Stimulated activated CD4-positive, alpha-beta T cell treated with anti-CD3 and anti-CD28 coated beads, Interleukin-12 subunit alpha, Interleukin-12 subunit beta, amount 100 ng/mL, for 48 hours (primary cell): ENCODE results near the gene UBE2J2.
"Not testable (repeated sequence)": the region's sequence is repeated elsewhere in the genome, so short reads cannot be mapped to it uniquely, and the experiment has no call there.

Experiments used
- DNase-seq, 3 donors: peaks; one replicate each; pipeline ENCODE4 v3.0.0-alpha.2; 2020; ENCODE audit warnings: low read depth in 2 of 3, low spot score in 1 of 3

UBE2J2 gene

DNA sequence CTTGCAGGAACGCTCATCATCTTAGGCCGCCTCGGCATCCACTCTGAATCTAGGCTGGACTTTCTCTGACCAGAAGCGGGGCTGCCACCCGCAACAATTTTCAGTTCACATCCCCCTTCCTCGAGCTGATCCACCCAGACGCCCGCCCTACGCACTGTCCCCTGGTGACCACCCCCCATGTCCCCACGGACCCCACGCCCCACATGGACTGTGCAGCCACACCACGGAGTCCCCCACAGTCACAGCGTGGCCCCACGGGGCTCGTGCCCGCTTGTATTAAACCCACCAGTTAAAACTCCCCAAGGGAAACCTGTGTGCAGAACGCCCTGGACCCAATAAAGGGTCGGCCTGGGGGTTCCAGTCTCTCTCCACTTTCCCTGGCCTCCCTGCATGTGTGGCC lies 14.1 kb downstream of the UBE2J2 start:
- no peak for DNase-seq

DNA sequence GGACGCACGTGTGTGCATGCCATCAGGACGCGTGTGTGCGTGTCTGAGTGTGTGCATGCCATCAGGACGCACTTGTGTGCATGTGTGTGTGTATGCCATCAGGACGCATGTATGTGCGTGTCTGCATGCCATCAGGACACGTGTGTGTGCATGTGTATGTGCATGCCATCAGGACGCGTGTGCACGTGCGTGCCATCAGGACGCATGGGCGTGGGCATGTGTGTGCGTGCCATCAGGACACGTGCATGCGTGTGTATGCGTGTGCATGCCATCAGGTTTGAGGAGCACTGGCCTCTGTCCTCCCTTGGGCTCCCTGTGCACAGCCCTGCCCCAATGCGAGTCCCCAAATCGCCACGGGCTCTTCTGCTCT lies 14.6 kb downstream of the UBE2J2 start:
- DNase-seq, result no peak

GRCh38 chr1:1256956-1257871 lies 16.4 kb downstream of the UBE2J2 start:
- DNase-seq, result no peak

DNA sequence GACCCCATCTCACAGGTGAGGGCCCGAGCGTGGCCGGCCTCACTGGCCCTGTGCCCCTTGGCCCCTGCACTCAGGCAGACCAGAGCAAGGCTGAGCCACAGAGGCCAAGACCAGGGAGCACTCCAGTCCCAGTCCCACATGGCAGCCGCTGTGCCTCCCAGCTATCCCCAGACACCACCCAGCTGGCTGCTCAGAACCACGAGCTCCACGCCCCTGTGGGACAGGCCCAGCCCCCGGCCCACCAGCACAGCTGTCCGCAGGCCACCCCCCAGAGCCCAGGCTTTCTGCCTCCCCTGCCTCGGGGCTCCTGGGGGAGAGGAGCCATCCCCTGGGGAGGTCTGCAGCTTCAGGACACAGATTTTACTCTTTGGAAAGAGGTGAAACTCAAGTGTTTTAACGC lies 18.0 kb downstream of the UBE2J2 start:
- no peak for DNase-seq

GRCh38 chr1:1255078-1255477 lies 18.6 kb downstream of the UBE2J2 start:
- DNase-seq, result no peak

- no peak for DNase-seq
These were observed 19.0 kb downstream of the UBE2J2 start for GRCh38 chr1:1254667-1254998.

DNA sequence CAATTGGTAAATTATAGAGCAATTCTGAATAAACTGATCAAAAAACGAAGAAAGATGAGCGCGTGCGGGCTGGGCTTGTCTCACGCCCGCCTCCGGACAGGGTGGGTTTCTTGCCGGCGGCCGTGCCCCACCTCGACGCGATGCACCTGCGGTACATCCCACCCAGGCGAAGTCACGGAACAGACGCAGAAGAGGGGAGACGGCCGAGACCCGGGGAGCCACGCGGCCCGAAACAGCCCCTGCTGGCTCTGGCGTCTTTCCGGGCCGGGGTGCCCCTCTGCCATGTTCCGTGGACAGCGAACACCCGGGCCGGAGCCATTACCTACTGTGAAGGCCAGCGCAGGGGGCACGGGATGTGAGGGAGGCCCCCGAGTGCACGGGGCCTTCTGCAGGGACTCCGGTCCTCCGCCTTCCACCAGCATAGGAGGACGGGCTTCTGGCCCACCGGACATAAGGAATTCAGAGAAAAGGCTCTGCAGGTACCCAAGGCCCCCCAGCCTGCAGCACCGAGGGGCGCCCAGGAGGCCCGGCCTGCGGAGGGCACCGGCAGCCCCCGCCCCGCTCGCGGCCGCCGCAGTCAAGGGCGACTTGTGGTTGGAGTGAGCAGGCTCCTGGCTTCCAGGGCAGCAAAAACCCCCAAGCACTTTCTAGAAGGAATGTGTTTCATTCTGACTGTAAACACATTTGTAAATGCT lies 19.5 kb downstream of the UBE2J2 start:
- no peak for DNase-seq

DNA sequence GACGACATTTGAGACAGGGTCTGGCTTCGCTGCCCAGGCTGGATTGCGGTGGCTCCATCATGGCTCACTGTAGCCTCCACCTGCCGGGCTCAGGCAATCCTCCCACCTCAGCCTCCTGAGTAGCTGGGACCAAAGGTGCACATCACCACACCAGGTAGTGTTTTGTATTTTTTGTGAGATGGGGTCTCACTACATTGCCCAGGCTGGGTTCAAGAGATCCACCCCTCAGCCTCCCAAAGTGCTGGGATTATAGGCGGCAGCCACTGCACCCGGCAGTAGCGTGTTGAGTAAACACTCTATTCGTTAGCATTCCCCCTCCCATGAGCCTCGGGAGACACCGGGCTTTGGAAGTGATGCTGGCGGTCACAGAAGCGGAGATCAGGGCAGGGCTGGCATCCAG lies 20.3 kb downstream of the UBE2J2 start:
- DNase-seq, result no peak

DNA sequence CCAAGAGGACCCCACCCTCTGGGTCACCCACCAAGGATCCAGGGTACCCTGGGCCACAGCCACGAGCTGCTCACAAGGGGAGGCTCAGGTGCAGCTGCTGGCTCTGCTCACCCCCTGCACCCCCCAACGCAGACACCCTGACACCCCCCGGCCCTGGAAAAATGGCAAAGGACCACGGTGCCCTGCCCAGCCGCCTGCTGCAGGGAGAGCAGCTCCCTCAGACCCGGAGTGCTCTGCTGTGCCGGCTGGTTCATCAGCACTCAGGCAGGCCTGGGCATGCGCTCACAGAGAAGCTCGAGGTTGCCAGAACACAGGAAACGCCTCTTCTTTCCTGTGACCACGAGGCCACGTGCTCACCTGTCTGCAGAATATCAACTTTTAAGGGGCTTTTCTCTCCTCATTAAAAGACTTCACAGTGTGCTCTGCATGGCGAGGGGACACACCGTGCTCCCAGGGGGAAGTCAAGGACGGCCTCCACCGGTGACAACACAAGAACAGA lies 22.8 kb downstream of the UBE2J2 start:
- DNase-seq, result peak; percentile 36 to 60 (median 42)

DNA sequence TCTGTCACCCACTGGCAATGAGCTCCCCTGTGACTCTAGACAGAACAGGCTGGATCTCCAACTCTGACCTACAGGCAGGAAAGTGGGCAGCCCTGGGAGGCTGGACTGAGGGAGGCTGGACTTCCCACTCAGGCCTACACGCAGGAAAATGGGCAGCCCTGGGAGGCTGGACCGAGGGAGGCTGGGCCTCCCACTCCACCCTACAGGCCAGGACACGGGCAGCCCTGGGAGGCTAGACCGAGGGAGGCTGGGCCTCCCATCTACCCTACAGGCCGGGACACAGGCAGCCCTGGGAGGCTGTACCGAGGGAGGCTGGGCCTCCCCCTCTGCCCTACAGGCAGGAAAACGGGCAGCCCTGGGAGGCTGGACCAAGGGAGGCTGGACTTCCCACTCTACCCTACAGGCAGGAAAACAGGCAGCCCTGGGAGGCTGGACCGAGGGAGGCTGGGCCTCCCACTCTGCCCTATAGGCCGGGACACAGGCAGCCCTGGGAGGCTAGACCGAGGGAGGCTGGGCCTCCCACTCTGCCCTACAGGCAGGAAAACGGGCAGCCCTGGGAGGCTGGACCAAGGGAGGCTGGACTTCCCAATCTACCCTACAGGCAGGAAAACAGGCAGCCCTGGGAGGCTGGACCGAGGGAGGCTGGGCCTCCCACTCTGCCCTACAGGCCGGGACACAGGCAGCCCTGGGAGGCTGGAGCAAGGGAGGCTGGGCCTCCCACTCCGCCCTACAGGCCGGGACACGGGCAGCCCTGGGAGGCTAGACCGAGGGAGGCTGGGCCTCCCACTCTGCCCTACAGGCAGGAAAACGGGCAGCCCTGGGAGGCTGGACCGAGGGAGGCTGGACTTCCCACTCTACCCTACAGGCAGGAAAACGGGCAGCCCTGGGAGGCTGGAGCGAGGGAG lies 25.4 kb downstream of the UBE2J2 start:
- DNase-seq, result not testable (repeated sequence)

DNA sequence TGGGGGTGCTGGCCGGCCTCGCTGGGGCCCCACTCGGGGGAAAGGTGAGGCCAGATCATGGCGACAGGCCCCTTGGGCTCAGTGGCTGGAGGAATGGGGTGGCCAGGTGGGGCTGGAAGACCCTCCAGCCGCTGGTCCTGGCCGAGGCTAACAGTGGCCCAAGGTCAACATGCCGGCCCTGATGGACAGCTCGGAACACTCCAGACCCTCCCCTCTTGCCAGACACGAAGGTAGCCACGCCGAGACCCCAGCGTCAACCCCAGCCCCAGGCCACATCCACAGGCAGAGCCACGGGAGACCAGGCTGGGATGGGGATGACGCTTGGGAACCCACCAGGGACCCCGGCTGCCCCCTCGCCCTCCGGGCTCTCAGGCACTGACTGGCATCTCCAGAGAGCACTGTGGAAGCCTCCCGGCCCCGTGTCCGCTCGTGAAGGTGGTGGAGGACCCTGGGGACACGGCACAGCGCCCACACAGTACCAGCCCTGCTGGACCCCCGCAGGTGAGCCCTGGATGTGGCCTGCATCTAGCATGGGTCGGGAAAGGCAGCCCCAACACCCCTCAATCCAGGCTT lies 26.2 kb downstream of the UBE2J2 start:
- DNase-seq, result no peak

DNA sequence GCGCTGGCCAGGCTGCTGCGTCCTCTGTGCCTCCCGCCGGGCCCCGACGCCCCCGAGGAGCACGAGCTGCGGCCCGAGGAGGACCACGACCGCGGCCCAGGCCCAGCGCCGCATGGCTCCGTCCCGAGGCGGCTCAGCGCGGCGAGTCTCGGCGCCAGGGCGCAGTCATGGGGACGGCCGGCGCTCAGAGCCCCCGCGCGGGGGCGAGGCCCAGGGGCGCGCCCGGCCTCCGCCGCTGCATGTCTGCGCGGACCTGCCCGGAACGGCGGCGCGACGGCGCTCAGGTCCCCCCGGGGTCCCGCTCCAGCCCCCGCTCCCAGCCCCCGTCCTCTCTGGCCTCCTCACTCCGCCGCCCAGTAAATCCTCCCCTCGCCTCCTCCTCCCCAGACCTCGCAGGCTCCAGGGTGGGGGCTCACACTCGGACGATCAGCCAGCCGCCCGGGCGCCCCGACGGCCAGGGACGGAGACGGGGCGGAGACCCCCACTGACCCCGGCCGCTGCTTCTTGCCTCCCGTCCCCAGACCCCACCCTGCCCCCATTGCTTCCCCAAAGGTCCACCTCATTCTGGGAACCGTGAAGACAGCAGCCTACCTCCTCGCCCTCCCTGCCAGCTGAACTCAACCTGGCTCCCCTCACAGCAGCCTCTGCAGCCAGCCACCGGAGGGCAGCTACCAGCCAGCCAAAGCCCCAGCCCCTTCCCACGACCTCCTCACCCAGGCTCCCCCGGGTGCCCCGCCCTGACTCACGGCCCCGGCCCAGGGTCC lies 26.9 kb downstream of the UBE2J2 start, which contains the start of gene C1QTNF12:
Gene C1QTNF12 (minus strand): TSS at position 146 of the 764 bp plus-strand sequence. CDS start 32 bp downstream, at position 114.
- no peak for DNase-seq

DNA sequence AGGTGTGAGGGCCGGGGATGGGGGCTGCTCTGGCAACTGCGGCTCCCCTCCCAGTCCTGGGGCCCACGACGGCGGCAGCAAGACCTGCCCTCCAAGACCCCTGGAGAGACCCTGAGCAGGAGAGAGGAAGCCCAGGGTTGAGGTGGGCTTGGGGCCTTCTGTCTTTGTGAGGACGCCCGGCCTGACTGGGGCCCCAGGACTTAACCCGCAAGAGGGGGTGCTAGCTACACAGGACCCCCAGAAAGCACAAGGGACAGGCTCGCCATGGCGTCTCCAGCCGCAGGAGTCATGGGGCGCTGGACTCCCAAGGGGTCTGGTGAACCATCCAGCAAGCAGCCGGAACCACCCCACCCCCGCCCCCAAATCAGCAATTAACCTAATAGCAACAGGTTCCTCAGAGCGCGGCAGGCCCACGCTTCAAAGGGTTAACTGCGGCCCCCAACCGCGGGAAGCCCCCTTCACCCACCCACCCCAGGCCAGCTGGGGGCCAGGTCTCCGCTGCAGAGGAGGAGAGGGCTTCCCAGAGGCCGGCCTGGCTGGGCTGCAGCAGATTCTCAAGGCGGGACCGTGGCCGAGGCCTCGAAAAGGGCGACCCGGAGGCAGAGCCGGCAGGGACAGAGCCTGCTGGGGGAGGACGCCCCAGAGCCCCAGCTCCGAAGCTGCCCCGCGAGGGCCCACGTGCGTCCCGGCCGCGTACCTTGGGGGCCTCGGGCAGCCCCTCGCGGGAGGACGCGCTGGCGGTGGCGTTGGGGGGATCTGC lies 27.7 kb downstream of the UBE2J2 start:
- no peak for DNase-seq

DNA sequence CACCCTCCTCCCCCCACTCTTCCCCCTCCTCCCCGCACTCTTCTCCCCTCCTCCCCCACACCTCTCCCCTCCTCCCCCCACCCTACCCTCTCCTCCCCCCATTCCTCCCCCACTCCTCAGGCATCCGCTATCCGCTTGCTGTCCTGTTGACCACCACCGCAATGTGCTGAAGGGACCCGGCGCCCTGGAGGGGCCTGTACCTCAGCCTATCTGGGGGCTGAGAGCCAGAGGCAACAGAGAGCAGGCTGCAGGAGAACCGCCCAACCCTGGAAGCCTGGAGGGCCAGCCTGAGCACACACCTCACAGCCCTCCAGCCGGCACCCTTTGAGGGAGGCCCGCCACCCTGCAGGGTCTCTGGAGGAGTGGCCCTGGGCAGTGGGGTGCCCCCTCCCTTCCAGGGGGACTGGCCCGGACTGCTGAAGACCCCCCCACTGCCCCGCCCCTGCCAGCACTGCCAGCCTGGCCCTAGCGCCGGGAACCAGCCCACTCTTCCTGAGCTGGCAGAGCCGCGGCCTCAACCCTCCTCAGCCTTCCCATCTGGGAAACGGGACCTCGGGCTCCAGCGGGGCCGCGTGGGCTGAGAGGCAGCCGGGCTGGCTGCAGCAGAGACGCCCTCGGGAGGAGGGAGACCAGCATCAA lies 28.4 kb downstream of the UBE2J2 start:
- no peak for DNase-seq

- DNase-seq, result no peak
These were observed 29.4 kb downstream of the UBE2J2 start for GRCh38 chr1:1244192-1244811.

DNA sequence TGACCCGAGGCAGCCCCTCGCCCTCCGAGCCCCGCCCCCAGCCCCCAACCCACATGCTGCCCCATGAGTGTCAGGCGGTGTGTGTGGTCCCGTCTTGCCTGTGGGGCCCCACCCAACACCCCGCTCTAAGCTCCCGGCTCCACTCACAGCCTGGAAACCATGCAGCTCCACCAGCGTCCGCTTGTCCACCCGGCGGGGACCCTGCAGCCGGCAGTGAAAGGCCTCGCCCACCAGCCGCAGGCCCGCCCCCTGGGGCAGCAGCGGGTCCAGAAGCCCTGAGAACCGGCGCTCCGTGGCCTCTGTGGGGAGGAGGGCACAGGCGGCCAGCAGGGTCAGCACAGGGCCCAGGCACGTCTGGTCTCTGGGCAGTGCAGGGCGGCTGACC lies 29.9 kb downstream of the UBE2J2 start:
- no peak for DNase-seq

DNA sequence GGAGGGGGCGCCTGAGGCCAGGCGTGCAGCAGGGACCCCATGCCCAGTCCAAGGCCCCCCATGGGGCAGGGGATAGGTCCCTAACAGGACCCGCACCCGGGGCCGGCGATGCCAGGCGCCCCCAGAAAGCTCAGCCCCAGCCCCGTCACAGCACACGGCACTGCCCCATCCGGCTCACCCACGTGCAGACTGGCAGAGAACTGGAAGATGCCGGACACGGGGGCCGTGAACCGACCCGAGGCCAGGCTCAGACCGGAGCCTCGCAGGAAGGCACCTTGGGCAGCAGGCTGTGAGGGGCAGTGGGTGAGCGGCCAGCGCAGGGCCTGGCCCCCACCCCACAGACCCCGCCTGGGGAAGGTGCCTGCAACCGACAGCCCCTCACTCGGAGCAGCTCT lies 30.4 kb downstream of the UBE2J2 start:
- no peak for DNase-seq

GRCh38 chr1:1242461-1243265 lies 31.0 kb downstream of the UBE2J2 start:
- DNase-seq, result no peak
